ENCODE data around the gene PDLIM7. TPM values are rescaled to one million over a fixed set of nuclear protein-coding genes. Genes with fewer than 3 reads are reported as not detected.

The PDLIM7 gene
- total RNA-seq, 2 donors from 2014 or later = 196 to 241 TPM

GRCh38 chr5:177519463-177520235 lies 22.2 kb upstream of the PDLIM7 start:
- TF ChIP-seq CTCF (conservative IDR thresholded peaks at IDR 0.05) = no peak
- 82 to 85% methylated on average over 10 to 13 of the region's 13 CpGs for WGBS, 2 experiments (ENCODE audit: insufficient coverage in 1 of 2, insufficient read length in 1 of 2)
- H3K36me3 Mint-ChIP-seq (ENCODE audit: low read depth) = peaks cover 53% of the 10 kb centered on the region
- Histone ChIP-seq H3K36me3 (ENCODE audit: control insufficient read depth, insufficient read depth, low read length) (peaks cover 64% of the 10 kb centered on the region), H3K9me3 (ENCODE audit: control insufficient read depth, low read length) (no peaks in the 10 kb centered on the region), H3K4me3 (ENCODE audit: low read length) (no peak overlapping the region), H3K27me3 (ENCODE audit: control insufficient read depth, insufficient read depth, low read length, poor library complexity, severe bottlenecking) (no peaks in the 10 kb centered on the region), H3K9ac (ENCODE audit: extremely low read depth, low read length, poor library complexity, severe bottlenecking) (no peak overlapping the region), H3K27ac (ENCODE audit: low read depth, low read length) (no peak overlapping the region), H3K4me1 (ENCODE audit: control insufficient read depth, insufficient read depth, low read length) (no peaks in the 10 kb centered on the region)
- peaks cover 9% of the 10 kb centered on the region for H3K4me1 Mint-ChIP-seq
- H3K4me3 Mint-ChIP-seq = no peak overlapping the region
- DNase-seq = no peak
- H3K9me3 Mint-ChIP-seq = no peaks in the 10 kb centered on the region
- peak overlapping the region; percentile 35 for H3K27ac Mint-ChIP-seq
- H3K27me3 Mint-ChIP-seq (ENCODE audit: insufficient read depth) = no peaks in the 10 kb centered on the region

- DNase-seq = peak; percentile 99
- no peaks in the 10 kb centered on the region for H3K27me3 ChIP-seq (ENCODE audit: control insufficient read depth, insufficient read depth, low read length, poor library complexity, severe bottlenecking)
- Mint-ChIP-seq H3K27ac (peak within 1 kb of the TSS; percentile 96), H3K4me1 (peaks cover 9% of the 10 kb centered on the region), H3K4me3 (peak within 1 kb of the TSS; percentile 87), H3K27me3 (ENCODE audit: insufficient read depth) (no peaks in the 10 kb centered on the region), H3K9me3 (no peaks in the 10 kb centered on the region), H3K36me3 (ENCODE audit: low read depth) (peaks cover 58% of the 10 kb centered on the region)
- TF ChIP-seq CTCF (conservative IDR thresholded peaks at IDR 0.05) = no peak
- peak within 1 kb of the TSS; percentile 69 for H3K27ac ChIP-seq (ENCODE audit: low read depth, low read length)
- H3K9me3 ChIP-seq (ENCODE audit: control insufficient read depth, low read length) = no peaks in the 10 kb centered on the region
- H3K4me1 ChIP-seq (ENCODE audit: control insufficient read depth, insufficient read depth, low read length) = no peaks in the 10 kb centered on the region
- peaks cover 70% of the 10 kb centered on the region for H3K36me3 ChIP-seq (ENCODE audit: control insufficient read depth, insufficient read depth, low read length)
- peak within 1 kb of the TSS; percentile 90 for H3K4me3 ChIP-seq (ENCODE audit: low read length)
- WGBS, 2 experiments (ENCODE audit: insufficient coverage in 1 of 2, insufficient read length in 1 of 2) = 0% methylated on average over 78 to 96 of the region's 96 CpGs
- H3K9ac ChIP-seq (ENCODE audit: extremely low read depth, low read length, poor library complexity, severe bottlenecking) = peak within 1 kb of the TSS; percentile 83
Measured at GRCh38 chr5:177516601-177517568, 19.5 kb upstream of the PDLIM7 start, which contains the start of gene DDX41. Gene DDX41 (minus strand): TSS chr5:177516961. CDS start chr5:177516945, 16 bp downstream.

- no peak overlapping the region for H3K9ac ChIP-seq (ENCODE audit: extremely low read depth, low read length, poor library complexity, severe bottlenecking)
- DNase-seq = no peak
- H3K9me3 Mint-ChIP-seq = no peaks in the 10 kb centered on the region
- no peaks in the 10 kb centered on the region for H3K27me3 ChIP-seq (ENCODE audit: control insufficient read depth, insufficient read depth, low read length, poor library complexity, severe bottlenecking)
- peak overlapping the region; percentile 90 for H3K4me3 ChIP-seq (ENCODE audit: low read length)
- no peaks in the 10 kb centered on the region for H3K9me3 ChIP-seq (ENCODE audit: control insufficient read depth, low read length)
- TF ChIP-seq CTCF (conservative IDR thresholded peaks at IDR 0.05) = peak; percentile 44
- peaks cover 9% of the 10 kb centered on the region for H3K4me1 Mint-ChIP-seq
- H3K27ac ChIP-seq (ENCODE audit: low read depth, low read length) = no peak overlapping the region
- no peak overlapping the region for H3K27ac Mint-ChIP-seq
- WGBS, 2 experiments (ENCODE audit: insufficient coverage in 1 of 2, insufficient read length in 1 of 2) = 97% methylated on average over 7 of the region's 7 CpGs
- peak overlapping the region; percentile 87 for H3K4me3 Mint-ChIP-seq
- H3K27me3 Mint-ChIP-seq (ENCODE audit: insufficient read depth) = no peaks in the 10 kb centered on the region
- no peaks in the 10 kb centered on the region for H3K4me1 ChIP-seq (ENCODE audit: control insufficient read depth, insufficient read depth, low read length)
- peaks cover 69% of the 10 kb centered on the region for H3K36me3 ChIP-seq (ENCODE audit: control insufficient read depth, insufficient read depth, low read length)
- peaks cover 56% of the 10 kb centered on the region for H3K36me3 Mint-ChIP-seq (ENCODE audit: low read depth)
Measured at GRCh38 chr5:177515580-177515979, 18.2 kb upstream of the PDLIM7 start.

Measured in endodermal cell (in vitro differentiated cells).